ENCODE measurements around the gene ACTRT2. TPM values are rescaled to one million over a fixed set of nuclear protein-coding genes. Genes with fewer than 3 reads are reported as not detected.

The ACTRT2 gene
- total RNA-seq, 1 donor from 2014 or later: not detected

DNA sequence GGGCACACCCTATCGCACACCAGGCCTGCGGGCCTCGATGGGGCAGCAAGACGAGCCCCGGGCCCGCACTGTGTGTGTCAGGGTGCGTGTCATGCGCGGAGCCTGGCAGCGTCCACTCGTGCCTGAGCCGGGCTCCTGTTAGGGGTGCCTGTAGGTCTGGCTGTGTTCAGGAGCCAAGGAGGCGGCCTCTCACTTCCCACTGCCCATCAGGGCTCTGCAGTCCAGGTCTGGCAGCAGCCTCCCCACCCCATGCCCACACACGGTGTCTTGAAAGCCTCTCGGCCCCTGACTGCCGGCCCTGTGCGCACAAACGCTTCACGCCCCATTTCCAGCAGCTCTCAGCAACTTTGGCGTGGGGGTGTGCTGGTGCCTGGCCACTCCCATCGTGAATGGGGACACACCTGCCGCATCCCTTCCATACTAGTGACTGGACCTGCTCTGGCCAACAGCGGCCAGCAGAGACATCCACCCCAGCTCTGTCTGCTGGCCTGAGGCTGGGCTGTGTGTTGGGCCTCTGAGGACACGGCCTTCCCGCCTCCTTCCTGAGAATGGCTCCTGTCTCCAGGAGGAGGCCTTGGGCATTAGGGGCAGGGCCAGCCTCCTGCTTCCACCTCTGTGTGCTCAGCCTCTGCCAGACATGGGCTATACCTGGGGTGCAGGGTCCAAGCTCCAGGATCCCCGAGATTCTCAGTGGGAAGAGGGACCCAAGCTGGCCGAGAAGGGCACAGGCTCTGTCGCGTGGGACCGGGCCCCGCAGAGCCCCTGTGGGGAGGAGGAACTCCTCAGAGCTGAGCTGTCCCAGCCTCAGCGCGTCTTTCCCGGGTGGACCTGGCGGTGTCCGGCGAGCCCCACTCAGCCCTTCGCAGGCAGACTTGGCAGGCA lies 41.8 kb upstream of the ACTRT2 start:
- Mint-ChIP-seq H3K9me3 (no peaks in the 10 kb centered on the region), H3K27ac (no peak overlapping the region), H3K36me3 (no peaks in the 10 kb centered on the region), H3K4me1 (ENCODE audit: unreplicated experiment) (peaks cover 6% of the 10 kb centered on the region), H3K27me3 (no peaks in the 10 kb centered on the region), H3K4me3 (no peak overlapping the region)
- TF ChIP-seq, protein P1, sequence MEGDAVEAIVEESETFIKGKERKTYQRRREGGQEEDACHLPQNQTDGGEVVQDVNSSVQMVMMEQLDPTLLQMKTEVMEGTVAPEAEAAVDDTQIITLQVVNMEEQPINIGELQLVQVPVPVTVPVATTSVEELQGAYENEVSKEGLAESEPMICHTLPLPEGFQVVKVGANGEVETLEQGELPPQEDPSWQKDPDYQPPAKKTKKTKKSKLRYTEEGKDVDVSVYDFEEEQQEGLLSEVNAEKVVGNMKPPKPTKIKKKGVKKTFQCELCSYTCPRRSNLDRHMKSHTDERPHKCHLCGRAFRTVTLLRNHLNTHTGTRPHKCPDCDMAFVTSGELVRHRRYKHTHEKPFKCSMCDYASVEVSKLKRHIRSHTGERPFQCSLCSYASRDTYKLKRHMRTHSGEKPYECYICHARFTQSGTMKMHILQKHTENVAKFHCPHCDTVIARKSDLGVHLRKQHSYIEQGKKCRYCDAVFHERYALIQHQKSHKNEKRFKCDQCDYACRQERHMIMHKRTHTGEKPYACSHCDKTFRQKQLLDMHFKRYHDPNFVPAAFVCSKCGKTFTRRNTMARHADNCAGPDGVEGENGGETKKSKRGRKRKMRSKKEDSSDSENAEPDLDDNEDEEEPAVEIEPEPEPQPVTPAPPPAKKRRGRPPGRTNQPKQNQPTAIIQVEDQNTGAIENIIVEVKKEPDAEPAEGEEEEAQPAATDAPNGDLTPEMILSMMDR (conservative IDR thresholded peaks at IDR 0.05): no peak
- peak; percentile 68 for DNase-seq (ENCODE audit: extremely low spot score, unreplicated experiment)

DNA sequence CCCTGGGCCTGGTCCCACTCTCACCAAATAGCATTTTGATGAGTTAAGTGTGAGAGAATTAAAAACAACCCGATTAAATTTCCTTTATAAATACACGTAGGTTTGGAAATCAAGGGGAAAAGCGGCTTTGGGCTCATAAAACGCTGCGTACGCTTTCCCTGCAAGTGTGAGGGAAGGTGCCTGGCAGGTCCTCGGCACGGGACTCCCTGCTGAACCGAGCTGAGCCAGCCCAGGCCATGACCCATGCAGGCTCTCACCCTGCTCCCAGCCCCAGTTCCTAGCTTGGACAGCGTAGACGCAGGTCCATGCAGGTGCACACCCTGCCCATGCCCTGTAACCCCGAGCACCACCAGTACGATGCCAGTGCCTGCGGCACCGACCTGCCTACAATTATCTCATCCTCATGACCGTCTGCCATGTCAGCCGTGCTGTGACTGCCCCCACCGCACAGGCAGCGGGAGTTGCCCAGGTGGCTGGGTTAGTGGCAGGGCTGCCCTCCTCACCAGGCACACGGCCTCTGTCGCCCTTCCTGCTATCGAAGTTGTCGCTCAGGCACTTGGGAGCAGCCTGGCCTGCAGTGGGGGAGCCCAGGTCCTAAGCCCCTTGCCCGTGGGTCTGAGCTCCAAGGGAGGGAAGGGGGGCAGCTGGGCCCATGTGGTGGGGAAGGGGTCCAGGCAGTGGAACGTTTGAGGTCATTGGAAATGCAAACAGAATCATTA lies 41.0 kb upstream of the ACTRT2 start:
- TF ChIP-seq, protein P1 (conservative IDR thresholded peaks at IDR 0.05): no peak
- Mint-ChIP-seq H3K27ac (no peak overlapping the region), H3K36me3 (no peaks in the 10 kb centered on the region), H3K9me3 (no peaks in the 10 kb centered on the region), H3K27me3 (no peaks in the 10 kb centered on the region), H3K4me1 (ENCODE audit: unreplicated experiment) (peaks cover 8% of the 10 kb centered on the region), H3K4me3 (no peak overlapping the region)
- peak; percentile 59 for DNase-seq (ENCODE audit: extremely low spot score, unreplicated experiment)

DNA sequence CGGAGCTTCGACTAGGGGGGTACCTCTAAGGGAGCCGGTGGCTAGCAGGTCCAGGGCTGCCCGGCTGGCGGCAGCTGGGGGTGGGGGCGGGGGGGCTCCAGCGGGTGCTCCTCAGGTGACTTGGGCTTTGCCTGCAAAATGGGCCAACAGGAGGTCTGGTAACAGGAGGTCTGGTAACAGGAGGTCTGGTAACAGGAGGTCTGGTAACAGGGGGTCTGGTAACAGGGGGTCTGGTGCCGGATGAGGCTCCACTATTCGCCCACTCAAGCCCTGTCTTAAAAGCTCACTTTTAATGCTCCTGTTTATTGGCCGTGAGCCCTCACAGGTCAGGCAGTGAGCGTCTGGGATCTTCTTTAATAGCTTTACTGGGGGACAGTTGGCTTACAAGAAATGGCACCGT lies 40.4 kb upstream of the ACTRT2 start:
- Mint-ChIP-seq H3K27ac (no peak overlapping the region), H3K4me1 (ENCODE audit: unreplicated experiment) (peaks cover 13% of the 10 kb centered on the region), H3K27me3 (no peaks in the 10 kb centered on the region), H3K4me3 (no peak overlapping the region), H3K36me3 (no peaks in the 10 kb centered on the region), H3K9me3 (no peaks in the 10 kb centered on the region)
- TF ChIP-seq, protein P1 (conservative IDR thresholded peaks at IDR 0.05): no peak
- no peak for DNase-seq (ENCODE audit: extremely low spot score, unreplicated experiment)

DNA sequence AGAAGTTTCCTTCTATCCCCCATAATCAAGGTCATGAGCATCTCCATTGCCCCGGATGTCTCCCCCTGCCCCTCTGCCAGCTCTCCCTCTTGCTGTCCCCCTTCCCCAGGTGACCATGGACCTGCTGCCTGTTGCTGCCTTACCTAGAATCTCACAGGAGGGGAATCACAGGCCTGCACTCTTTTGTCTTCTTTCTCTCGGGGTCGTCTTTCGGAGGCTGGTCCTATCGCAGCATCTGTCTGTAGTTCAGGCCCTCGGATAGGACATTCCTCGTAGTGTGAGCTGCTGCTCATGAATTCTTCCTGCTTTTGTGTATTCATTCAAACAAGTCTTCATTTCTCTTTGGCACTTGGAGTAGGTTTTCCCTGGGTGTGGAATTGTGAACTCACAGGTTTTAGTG lies 39.9 kb upstream of the ACTRT2 start:
- H3K27me3 Mint-ChIP-seq: no peaks in the 10 kb centered on the region
- H3K4me1 Mint-ChIP-seq (ENCODE audit: unreplicated experiment): peaks cover 13% of the 10 kb centered on the region
- H3K4me3 Mint-ChIP-seq: no peak overlapping the region
- H3K9me3 Mint-ChIP-seq: peaks cover 5% of the 10 kb centered on the region
- TF ChIP-seq, protein P1 (conservative IDR thresholded peaks at IDR 0.05): no peak
- no peak overlapping the region for H3K27ac Mint-ChIP-seq
- peak; percentile 25 for DNase-seq (ENCODE audit: extremely low spot score, unreplicated experiment)
- no peaks in the 10 kb centered on the region for H3K36me3 Mint-ChIP-seq

DNA sequence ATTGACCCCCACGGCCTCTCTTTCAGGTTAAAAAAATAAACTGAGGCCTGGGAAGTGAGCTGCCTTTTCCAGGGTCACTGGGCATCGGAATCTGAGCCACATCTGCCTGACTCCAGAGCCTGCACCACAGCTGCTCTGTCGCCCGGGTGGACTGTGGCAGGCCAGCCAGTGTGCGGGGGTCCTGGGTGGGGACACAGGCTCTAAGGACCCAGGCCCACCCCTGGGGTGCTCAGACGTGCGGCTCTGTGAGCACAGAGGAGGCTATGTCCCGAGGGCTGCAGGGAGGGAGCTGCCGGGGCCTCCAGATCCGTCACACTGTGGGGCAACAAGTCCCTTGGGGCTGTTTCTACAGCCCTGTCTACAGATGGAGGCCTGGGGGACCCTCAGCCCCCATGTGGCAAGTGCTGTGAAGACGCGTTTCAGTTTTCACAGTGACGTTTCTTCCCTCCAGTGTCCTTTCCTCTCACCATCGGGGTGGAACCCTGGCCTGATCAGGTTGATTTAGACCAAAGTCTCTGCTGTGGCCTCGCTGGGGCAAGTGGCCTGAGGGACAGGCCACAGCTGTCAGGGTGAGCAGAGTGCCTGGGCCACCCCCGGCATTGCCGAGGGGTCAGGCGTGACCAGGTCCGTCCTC lies 39.2 kb upstream of the ACTRT2 start:
- H3K27me3 Mint-ChIP-seq: no peaks in the 10 kb centered on the region
- H3K4me3 Mint-ChIP-seq: no peak overlapping the region
- H3K9me3 Mint-ChIP-seq: peaks cover 7% of the 10 kb centered on the region
- DNase-seq (ENCODE audit: extremely low spot score, unreplicated experiment): peak; percentile 68
- H3K36me3 Mint-ChIP-seq: no peaks in the 10 kb centered on the region
- TF ChIP-seq, protein P1 (conservative IDR thresholded peaks at IDR 0.05): no peak
- H3K27ac Mint-ChIP-seq: no peak overlapping the region
- H3K4me1 Mint-ChIP-seq (ENCODE audit: unreplicated experiment): peaks cover 13% of the 10 kb centered on the region

All from type B pancreatic cell (in vitro differentiated cells).